Inflammatory macrophage treated with lipopolysaccharide for 1 hour (primary cell): ENCODE data around the gene APBA1.

Experiments used
- DNase-seq, 2 donors: peaks; one replicate each; pipeline ENCODE4 v3.0.0-alpha.2; 2020 to 2022

Gene APBA1

GRCh38 chr9:69389437-69389995, 282.7 kb downstream of the APBA1 start:
- no peak for DNase-seq

GRCh38 chr9:69388596-69388995, 283.6 kb downstream of the APBA1 start:
- no peak for DNase-seq

GRCh38 chr9:69386651-69387050, 285.5 kb downstream of the APBA1 start:
- DNase-seq: no peak

- no peak for DNase-seq
Observed at GRCh38 chr9:69385581-69386033, 286.6 kb downstream of the APBA1 start.

GRCh38 chr9:69382135-69382534, 290.0 kb downstream of the APBA1 start:
- DNase-seq: no peak

GRCh38 chr9:69380811-69381210, 291.4 kb downstream of the APBA1 start:
- no peak for DNase-seq

GRCh38 chr9:69380301-69380700, 291.9 kb downstream of the APBA1 start:
- DNase-seq: no peak

- no peak for DNase-seq
Observed at GRCh38 chr9:69379270-69379982, 292.7 kb downstream of the APBA1 start.

GRCh38 chr9:69377981-69378380, 294.2 kb downstream of the APBA1 start:
- no peak for DNase-seq
